GM19099 (cell line): ENCODE results near the gene TSHB.

ENCODE experiments used
- POLR2A ChIP-seq: IDR thresholded peaks from 3 replicates; pipeline ENCODE4 v1.6.1; 2011; ENCODE audit warnings: low read depth; ENCODE audit not compliant: insufficient read length; ENCODE audit errors: extremely low read depth

Gene TSHB

GRCh38 chr1:115073298-115074087 lies 43.9 kb downstream of the TSHB start:
- TF ChIP-seq POLR2A = no peak

GRCh38 chr1:115074839-115075534 lies 45.4 kb downstream of the TSHB start:
- no peak for TF ChIP-seq POLR2A

GRCh38 chr1:115076384-115076915 lies 46.8 kb downstream of the TSHB start:
- no peak for TF ChIP-seq POLR2A

GRCh38 chr1:115077286-115077983 lies 47.8 kb downstream of the TSHB start:
- TF ChIP-seq POLR2A = no peak

- TF ChIP-seq POLR2A = no peak
These were observed 48.3 kb downstream of the TSHB start for GRCh38 chr1:115077984-115078330.

- no peak for TF ChIP-seq POLR2A
These were observed 49.1 kb downstream of the TSHB start for GRCh38 chr1:115078708-115079107.

GRCh38 chr1:115082949-115083348 lies 53.3 kb downstream of the TSHB start:
- TF ChIP-seq POLR2A = no peak
